DMS153 treated with DMSO at 0.1 percent for 48 hours (cell line): ENCODE data around the gene CALCOCO1.
A peak's percentile ranks its signal among the peaks of the same experiment; 100 is the strongest.
"Not testable (repeated sequence)": the region's sequence is repeated elsewhere in the genome, so short reads cannot be mapped to it uniquely, and the experiment has no call there.

Experiments used
- DNase-seq: peaks from one replicate; lab custom pipeline; 2025; ENCODE audit not compliant: unreplicated experiment; lab: John Stamatoyannopoulos, UW

Gene CALCOCO1, protein sequence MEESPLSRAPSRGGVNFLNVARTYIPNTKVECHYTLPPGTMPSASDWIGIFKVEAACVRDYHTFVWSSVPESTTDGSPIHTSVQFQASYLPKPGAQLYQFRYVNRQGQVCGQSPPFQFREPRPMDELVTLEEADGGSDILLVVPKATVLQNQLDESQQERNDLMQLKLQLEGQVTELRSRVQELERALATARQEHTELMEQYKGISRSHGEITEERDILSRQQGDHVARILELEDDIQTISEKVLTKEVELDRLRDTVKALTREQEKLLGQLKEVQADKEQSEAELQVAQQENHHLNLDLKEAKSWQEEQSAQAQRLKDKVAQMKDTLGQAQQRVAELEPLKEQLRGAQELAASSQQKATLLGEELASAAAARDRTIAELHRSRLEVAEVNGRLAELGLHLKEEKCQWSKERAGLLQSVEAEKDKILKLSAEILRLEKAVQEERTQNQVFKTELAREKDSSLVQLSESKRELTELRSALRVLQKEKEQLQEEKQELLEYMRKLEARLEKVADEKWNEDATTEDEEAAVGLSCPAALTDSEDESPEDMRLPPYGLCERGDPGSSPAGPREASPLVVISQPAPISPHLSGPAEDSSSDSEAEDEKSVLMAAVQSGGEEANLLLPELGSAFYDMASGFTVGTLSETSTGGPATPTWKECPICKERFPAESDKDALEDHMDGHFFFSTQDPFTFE

DNA sequence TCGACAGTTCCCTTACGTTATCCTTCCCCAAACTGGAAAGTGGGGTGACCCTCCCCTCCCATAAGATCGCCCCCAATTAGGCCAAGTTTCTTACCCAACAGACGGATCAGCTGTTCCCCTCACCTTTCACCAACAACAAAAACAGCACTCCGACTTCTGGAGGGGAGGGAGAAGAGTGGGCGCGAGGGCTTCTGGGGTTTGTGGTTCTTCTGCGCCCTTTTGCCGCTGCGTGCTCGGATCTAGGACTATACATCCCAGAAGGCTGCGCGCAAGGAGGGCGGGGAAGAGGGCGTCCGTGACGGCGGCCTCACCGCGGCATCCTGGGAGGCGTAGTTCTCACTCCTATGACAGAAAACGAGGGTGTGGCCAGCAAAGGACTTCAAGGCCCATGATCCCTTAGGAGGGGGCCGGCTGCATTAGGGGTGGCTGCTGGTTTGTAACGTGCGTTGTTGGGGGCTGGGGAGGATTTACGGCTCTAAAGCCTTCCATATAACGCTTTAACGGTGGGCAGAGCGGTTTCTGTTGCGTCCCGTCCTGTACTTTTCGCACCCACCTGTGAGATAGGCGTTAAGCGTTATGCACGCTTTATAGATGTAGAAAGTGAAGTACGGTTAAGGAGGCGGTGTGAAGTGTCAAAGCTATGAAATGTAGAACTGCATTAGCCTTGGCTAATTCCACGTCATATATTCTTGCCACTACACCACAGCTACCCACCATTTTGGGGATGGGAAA lies at the start of gene CALCOCO1:
Gene CALCOCO1 (minus strand): TSS at position 143 of the 732 bp plus-strand sequence. CDS start 2,210 bp downstream, outside the sequence.
- DNase-seq, result peak; percentile 98

DNA sequence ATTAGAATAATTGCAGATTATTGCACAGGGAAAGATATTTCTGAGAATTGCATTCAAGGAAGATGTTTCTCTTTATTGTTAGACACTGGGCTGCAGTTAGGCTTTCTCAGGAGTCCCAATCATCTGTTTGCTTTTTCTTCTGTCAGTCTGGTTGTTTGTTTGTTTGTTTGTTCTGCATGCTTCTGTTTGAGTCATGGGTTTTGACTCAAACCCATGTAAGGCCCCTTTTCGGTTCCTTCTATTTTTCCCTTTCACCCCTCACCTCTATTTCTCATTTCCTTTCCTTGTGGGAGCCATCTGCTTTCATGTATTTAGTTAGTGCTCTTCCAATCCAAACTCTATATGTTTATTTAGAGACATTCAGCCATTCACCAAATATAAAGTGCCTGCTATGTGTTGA lies 49.6 kb upstream of the CALCOCO1 start:
- DNase-seq, result no peak

DNA sequence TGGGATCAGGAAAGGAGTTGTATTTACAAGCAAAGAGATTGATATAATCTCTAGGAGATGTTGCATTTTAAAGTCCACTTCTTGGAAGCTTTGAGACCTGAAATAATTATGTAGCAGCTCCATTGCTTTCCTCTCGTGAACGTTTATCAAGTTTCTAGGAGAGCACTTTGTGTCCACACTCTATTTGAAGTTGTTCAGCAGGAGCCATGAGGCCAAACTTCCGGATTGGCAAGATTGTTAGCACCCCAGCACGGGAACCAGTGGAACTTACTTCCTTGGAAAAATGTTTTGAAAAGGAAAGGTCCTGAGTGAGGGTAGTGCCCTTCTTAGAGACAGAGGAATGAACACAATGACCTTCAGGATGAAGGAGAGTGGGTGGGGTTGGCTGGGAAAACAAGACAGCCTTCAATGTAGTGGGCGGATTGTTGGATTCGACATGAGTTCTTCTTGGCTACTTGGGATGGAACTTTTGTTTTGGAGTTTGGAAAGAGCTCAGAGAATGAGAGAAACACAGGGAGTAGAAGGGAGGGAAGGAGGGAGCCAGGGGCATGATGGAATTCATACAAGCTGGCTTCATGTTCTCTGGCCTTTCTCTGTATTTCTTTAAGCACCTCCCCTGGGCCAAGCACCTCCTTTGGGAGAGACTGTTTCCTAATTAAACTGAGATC lies 48.4 kb upstream of the CALCOCO1 start:
- no peak for DNase-seq

DNA sequence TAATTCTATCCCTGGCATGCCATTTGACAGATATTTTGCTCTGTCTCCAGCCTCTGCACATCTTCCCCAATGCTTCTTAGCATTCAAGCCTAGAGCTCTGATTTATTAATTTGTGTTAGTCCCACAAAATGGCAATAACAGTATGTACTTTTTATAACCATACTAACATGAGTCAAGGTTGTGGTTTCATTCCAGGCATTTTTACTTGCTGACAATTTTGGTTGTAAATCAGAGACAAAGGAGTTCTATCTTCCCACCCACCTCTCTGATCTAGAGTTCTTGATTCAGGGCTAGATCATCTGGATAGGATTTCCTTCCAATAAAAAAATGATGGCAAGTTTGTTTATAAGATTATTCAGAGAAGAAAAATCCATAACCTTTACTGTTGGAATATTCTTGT lies 43.0 kb upstream of the CALCOCO1 start:
- no peak for DNase-seq

DNA sequence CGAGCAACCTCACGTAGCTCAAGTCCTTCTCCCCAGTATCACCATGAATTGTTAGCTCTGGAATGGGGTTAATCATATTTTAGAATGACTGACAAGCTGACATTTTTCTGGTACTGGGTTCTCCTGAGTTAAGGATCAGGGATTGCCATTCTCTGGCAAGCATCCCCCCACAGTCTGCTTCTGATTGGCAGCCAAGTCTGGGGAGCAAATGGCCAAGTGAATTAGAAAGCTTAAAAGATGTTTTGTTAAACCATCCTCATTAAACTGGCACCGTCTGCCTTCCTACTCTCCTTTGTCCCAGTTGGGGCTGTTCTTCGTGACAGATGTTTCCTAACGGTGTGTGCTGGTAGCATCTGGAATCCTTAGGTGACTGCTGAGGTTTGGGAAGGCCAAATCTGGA lies 41.7 kb upstream of the CALCOCO1 start:
- no peak for DNase-seq

DNA sequence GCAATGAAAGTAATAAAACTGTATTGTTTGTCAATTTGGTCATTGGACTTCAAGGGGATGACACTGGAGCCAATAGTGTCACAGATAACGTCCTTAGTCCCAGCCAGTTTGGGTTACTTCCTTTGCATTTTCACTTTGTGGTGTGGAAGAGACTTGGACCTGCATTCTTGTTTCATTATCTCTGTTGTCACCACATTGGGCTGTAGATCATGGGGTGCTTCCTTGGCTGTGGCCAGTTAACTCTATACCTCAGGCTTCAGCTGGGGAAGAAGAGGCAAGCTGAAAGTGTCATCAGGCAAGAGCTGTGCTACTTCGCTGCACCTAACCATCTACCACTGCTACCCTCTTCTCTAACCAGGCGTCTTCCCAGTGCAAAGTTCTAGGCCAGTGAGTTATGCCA lies 39.6 kb upstream of the CALCOCO1 start:
- no peak for DNase-seq

DNA sequence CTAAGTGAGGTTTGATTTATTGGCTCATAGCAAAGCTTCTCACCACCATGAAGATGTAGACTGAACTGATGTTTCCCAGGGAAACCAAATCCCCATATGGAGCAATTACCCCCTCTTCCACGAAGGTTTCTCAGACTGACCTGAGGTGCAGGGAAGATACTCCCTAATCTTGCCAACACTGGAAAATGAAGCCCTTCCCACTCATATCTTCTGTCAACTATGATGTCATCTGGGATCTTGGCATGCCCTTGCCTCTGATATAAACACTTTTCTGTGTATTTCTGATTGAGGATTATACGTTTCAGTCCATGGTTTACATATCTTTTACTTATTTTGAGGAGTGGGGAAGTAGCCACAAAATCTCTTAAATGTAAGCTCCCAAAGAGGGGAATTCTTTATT lies 38.6 kb upstream of the CALCOCO1 start:
- DNase-seq, result no peak

DNA sequence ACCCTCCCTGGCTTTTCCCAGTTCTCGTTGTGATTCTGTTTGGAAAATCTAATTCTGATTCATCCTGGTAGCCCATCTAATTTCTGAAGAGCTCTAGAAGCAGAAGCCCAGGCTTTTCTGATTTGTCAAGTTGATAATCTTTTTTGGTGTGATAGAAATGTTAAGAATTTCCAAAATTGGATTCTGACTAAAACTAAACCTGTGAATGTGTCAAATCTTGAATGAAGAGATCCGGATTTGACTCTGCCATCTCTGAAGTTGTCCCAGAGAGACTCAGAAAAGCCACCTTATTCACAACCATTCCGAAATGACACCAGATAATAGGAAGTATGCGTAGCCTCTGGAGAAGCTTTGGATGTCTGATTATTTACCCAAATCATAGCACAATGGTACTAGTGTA lies 37.4 kb upstream of the CALCOCO1 start:
- DNase-seq, result no peak

DNA sequence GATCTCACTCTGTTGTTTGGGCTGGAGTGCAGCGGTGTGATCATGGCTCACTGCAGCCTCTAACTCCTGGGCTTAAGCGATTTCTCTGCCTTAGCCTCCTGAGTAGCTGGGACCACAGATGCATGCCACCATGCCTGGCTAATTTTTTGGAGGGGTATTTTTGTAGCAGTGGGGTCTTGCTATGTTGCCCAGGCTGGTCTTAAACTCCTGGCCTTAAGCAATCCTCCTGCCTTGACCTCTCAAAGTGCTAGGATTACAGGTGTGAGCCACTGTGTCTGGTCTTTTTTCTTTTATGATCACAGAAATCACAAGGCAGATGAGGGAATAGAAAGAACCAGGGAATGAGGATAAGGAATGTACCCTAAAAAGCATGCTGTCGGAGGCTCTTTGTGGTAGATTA lies 35.5 kb upstream of the CALCOCO1 start:
- not testable (repeated sequence) for DNase-seq

DNA sequence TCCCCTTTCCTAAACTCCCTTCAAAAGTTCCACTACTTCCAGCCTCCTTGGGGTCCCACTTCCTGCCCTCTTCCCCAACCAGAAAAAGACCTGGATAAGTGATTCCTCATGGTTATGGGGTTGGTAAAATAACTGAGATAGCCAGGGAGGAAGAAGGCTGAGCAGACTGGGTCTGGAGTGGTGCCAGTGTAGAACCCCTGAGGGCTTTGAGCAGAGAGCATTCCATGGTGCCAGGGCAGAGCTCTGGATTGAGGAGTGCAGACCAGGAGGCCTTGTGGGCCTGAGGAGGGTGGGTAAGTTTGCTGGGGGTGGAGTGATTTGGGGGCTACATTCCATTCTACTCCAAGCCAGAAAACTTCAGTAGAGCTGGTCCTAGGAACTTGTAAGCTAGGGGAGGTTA lies 34.1 kb upstream of the CALCOCO1 start:
- no peak for DNase-seq

DNA sequence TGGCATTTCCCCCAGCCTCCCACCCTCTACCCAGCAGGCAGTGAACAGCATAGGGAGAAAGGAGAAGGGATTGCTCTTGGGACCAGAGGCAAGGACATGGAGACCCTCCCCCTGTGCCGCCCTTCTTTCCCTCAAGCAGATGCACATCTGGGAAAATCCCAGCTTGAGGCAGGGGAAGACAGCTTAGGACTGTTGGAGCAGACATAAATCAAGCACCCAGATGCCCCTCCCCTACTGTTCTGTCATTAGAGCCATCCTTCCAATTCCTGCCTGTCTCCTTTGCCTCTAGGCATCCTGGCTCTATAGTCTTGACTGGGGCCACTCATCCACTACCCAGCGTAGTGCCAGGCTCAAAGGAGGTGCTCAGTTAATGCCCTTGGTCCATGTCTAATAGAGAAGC lies 32.0 kb upstream of the CALCOCO1 start:
- no peak for DNase-seq

DNA sequence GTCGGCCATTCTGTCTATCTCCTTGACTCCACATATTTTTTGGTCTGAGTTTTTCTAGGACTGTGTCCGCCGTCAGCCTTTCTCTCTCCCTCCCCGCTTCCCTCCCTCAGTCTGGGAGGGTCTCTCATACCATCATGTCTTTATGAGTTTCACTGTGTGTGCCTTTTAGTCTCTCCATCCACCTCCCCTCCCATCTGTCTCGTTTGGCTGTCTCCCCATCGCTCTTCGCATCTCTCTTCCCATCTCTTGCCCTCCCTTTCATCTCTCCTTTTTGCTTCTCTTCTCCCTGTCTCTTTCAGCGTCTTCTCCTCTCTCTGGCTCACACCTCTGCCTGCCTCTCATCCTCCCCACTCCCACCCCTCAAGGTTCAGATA lies 31.5 kb upstream of the CALCOCO1 start:
- DNase-seq, result no peak

DNA sequence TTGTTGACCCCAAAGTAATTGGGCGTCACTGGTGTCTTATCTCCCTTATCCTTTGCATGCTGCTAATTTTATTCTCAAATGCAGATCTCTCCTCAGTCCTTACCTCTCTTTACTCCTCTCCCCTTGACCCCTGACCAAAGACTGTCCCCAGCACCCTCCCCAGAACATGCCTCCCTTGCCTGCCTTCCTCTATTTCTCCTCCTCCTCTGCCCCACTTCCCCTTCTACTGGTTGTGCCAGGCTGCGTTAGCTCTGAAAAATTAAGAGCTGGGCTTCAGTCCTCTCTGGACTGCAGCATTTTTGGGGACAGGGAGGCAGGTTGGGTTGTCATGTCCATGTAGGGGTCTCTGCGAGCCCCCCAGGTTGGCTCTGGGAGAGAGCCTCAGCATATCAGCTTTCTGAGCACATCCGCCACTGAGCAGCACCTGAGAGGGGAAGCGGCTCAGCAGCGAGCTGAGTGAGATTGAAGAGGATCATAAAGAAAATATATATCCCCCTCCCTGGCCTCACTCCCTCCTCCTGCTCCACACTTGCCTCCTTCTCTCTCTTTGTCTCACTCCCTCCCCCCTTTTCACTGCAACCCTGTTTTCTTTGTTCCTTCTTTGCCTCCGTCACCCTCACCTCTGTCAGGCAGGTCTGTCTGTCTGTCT lies 31.0 kb upstream of the CALCOCO1 start:
- no peak for DNase-seq

DNA sequence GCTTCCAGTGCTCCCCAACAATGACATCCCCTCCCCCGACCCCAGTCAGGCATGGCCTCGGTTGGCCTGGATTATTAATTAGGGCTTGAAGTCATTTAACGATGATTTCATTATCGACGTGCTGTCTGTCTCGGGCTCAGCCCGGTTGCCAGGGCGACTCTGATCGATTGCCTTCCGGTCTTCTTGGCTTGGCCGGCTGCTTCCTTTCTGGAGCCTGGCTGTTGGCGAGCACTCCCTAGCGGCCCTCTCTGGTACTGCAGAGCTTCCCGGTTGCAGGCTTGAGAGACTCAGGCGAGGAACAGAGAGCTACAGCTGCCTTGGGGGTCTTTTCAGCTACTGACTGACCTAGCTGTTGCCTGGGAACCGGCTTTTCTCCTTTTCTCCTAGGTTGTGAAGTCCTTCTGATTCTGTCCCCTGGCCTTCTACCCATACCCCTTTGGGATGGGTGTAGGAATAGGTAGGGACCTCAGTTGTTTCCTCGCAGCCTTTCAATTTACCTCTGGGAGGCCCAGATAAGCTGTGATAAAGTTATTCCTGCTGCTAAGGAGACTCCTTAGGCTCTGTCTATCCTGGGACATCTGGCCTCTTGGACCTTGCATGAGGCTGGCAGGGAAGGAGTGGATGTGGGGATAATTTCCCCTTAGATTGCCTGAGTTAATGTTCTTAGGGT lies 30.0 kb upstream of the CALCOCO1 start:
- peak; percentile 38 for DNase-seq

DNA sequence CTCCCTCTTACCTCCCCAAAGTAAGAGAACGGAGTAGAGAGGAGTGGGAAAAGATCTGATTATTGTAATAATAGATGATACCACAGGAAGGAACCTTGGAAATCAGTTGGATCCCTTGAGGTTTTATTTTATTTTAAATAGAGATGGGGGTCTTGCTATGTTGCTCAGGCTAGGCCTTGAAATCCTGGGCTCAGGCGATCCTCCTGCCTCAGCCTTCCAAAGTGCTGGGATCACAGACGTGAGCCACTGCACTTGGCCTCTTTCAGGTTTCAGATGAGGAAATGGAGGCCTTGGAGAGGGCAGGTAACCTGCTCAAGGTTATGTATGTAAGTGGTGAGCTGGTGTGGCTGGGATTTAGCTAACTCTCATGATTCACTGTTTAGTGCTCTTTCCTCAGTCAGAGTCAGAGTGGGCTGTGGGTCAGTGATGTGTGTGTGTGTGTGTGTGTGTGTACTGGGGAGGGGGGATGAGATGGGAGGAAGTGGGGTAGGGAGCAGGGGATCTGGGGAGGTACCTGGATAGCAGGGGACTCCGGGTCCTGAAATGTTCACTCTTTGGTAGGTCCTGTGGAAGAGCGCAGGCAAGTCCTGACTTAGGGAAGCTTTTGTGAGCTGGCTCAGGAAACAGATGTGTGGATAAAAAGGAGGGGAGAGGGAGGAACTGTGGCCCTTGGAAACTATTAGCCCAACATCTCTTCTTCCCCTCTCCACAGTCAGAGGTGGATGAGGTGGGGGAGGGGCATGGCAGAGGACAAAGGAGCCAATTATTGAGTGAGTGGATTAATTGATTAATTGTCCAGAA lies 29.2 kb upstream of the CALCOCO1 start:
- DNase-seq, result no peak

DNA sequence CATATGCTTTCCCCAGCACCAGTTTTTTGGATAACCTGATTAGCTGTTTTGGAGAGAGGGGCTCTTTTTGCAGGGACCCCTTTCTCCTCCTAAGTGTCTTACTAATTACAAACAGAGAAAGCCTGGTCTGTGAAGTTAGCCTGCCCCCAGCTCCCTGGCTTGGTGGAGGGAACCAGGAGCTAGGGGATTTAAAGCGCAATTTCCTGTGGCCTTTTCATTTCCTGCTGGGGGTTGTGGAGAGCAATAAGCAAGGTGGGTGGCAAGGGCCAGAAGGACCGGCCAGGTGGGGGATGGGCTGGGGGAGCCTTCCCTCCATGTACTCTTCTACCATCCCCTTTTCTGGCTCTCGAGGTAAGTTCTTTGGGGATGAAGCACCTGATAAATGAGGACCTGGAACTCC lies 28.6 kb upstream of the CALCOCO1 start:
- no peak for DNase-seq

DNA sequence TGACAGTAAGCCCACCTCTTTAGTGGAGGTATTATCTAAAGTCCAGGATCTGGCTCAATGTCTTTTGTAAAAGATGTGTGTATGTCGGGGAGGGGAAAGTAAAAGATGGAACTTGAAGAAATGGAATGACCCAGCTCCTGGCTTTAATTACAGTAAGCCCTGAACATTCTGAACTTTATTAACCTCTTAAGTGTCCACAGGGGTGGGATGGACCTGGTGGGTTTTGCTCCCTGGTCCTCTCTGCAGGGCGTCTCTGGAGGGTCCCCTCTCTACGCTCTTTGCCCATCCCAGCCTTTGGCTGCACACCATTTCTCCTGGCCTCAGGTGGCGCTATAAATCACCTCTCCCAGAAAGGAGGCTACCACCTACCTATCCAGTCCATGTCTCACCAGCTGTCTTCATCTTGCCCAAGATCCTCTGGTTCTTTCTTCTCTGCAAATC lies 28.2 kb upstream of the CALCOCO1 start:
- no peak for DNase-seq

DNA sequence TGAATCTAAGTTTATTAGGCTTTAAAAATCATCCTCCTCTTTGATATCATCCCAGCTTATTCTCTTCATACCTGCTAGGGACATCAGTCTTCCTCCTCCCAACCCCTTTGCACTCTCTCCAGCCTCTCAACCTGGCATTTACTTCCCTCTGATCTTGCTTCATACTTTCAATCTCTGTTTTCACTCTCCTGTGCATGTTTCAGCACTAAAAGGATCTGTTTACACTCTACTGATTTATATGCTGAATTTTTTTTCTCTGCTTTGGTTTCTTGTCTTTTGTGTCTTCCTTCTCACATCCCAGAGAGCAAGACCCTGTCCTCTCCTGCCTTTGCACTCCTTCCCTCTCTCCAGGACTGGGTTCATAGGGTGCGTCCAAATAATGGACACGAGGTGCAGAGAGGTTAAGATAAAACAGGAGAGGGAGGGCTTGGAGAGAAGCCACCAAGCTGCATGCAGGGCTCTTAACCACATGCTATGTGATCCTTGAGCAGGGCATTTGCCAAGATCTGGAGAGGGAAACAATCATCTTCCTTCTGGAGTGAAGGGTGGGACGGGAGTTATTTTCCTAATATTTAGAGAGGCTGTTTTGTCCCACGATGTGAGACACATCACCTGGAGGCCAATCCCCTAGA lies 27.5 kb upstream of the CALCOCO1 start:
- no peak for DNase-seq

DNA sequence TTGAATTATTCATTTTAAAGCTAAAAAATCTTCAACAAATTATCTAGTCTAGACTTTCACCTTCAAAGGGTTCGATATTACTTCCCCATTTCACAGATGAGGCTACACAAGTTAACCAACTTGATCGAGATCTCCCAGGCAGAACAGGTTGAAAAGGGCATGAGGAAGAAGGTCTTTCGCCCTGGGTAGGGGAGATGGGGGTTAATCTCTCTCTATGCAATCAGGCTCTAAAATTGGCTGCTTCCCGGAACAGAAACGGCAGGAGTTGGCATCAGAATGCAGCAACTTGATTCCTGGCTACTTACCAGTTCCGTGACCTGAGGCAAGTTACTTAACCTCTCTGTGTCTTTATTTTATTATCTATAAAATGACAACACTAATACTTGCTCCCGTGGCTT lies 26.9 kb upstream of the CALCOCO1 start:
- no peak for DNase-seq
